ENCODE results near the gene PMM1.
"Not testable (repeated sequence)": the region's sequence is repeated elsewhere in the genome, so short reads cannot be mapped to it uniquely, and the experiment has no call there.

The PMM1 gene

GRCh38 chr22:41596776-41597634 lies 7.4 kb upstream of the PMM1 start:
- DNase-seq (ENCODE audit: low read depth): no peak

GRCh38 chr22:41595703-41596102 lies 6.1 kb upstream of the PMM1 start:
- no peak for DNase-seq (ENCODE audit: low read depth)

- DNase-seq (ENCODE audit: low read depth): not testable (repeated sequence)
These were observed 3.8 kb upstream of the PMM1 start for GRCh38 chr22:41593336-41593960.

GRCh38 chr22:41587347-41587723 lies 2.3 kb downstream of the PMM1 start:
- DNase-seq (ENCODE audit: low read depth): no peak

- DNase-seq (ENCODE audit: low read depth): no peak
These were observed 3.7 kb downstream of the PMM1 start for GRCh38 chr22:41585898-41586297.

GRCh38 chr22:41584881-41585280 lies 4.8 kb downstream of the PMM1 start:
- no peak for DNase-seq (ENCODE audit: low read depth)

- DNase-seq (ENCODE audit: low read depth): no peak
These were observed 6.9 kb downstream of the PMM1 start for GRCh38 chr22:41582694-41583093.

- DNase-seq (ENCODE audit: low read depth): no peak
These were observed 9.7 kb downstream of the PMM1 start for GRCh38 chr22:41579997-41580355.

- no peak for DNase-seq (ENCODE audit: low read depth)
These were observed 10.2 kb downstream of the PMM1 start for GRCh38 chr22:41579297-41579996.

- no peak for DNase-seq (ENCODE audit: low read depth)
These were observed 10.8 kb downstream of the PMM1 start for GRCh38 chr22:41578818-41579217.

GRCh38 chr22:41578114-41578513 lies 11.5 kb downstream of the PMM1 start:
- no peak for DNase-seq (ENCODE audit: low read depth)

- no peak for DNase-seq (ENCODE audit: low read depth)
These were observed 12.8 kb downstream of the PMM1 start for GRCh38 chr22:41576877-41577276.

- DNase-seq (ENCODE audit: low read depth): no peak
These were observed 14.1 kb downstream of the PMM1 start for GRCh38 chr22:41575533-41575932.

GRCh38 chr22:41574847-41575381 lies 14.7 kb downstream of the PMM1 start:
- DNase-seq (ENCODE audit: low read depth): no peak

GRCh38 chr22:41573677-41574076 lies 16.0 kb downstream of the PMM1 start:
- DNase-seq (ENCODE audit: low read depth): no peak

- DNase-seq (ENCODE audit: low read depth): not testable (repeated sequence)
These were observed 17.3 kb downstream of the PMM1 start for GRCh38 chr22:41572305-41572704.

- DNase-seq (ENCODE audit: low read depth): no peak
These were observed 17.9 kb downstream of the PMM1 start for GRCh38 chr22:41571786-41572185.

- DNase-seq (ENCODE audit: low read depth): no peak
These were observed 19.4 kb downstream of the PMM1 start for GRCh38 chr22:41570221-41570620.

- no peak for DNase-seq (ENCODE audit: low read depth)
These were observed 20.8 kb downstream of the PMM1 start for GRCh38 chr22:41568811-41569210.

- no peak for DNase-seq (ENCODE audit: low read depth)
These were observed 22.2 kb downstream of the PMM1 start for GRCh38 chr22:41567512-41567768.

- DNase-seq (ENCODE audit: low read depth): peak; percentile 53
These were observed 24.1 kb downstream of the PMM1 start for GRCh38 chr22:41565403-41566054.

GRCh38 chr22:41564563-41564962 lies 25.1 kb downstream of the PMM1 start:
- no peak for DNase-seq (ENCODE audit: low read depth)
